COR-L47 (cell line): ENCODE results near the gene FRK.

Source experiments
- DNase-seq: peaks from one replicate; lab custom pipeline; 2025; lab: John Stamatoyannopoulos, UW

FRK gene

GRCh38 chr6:116033687-116034303 lies 26.9 kb downstream of the FRK start:
- no peak for DNase-seq

DNA sequence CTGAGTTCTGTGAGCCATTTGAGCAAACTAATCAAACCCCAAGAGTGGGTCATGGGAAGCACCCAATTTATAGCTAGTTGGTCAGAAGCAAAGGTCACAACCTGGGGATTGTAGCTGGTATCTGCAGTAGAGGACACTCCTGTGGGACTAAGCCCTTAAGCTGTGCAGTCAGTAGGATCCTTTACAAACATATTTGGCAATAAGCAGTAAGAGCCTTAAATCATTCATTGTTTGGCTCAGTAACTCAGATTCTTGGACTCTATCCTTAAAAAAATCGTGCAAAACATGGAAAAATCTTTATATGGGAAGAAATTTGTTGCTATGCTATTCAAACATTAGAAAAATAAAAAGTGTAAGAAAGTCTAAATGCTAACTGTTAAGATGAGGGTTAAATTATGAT lies 29.9 kb downstream of the FRK start:
- no peak for DNase-seq

DNA sequence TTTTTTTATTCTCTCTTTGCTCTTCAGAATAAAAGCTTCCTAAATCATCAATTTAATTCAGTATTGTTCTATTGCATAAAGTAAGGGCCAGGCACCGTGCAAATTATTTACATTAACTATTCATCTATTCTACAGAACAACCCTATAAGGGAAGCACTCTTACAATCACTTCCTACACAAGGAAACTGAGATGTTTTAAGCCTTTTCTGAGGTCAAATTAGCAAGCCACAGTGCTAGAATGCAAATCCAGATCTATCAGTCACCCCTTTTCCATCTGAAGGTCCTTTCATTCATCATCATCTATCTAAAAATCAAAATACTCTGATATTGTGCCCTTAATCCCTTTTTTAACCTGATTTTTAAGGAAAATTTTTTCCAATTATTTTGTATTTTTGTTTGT lies 31.2 kb downstream of the FRK start:
- DNase-seq = no peak

DNA sequence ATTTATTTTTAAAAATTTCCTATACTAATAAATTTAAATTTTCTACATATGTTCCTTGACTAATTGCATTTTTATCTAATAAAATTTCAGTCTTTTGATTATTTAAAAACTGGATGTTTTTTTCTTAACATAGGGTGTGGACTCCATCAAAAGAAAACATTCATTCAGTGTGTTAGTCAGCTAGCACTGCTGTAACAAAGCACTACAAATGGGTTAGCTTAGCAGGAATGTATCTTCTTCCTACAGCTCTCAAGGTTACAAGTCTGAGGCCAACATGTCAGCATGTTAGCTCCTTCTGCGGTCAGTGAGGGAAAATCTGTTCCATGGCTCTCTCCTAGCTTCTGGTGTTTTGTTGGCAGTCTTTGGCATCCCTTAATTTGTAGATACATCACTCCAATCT lies 32.5 kb downstream of the FRK start:
- no peak for DNase-seq

DNA sequence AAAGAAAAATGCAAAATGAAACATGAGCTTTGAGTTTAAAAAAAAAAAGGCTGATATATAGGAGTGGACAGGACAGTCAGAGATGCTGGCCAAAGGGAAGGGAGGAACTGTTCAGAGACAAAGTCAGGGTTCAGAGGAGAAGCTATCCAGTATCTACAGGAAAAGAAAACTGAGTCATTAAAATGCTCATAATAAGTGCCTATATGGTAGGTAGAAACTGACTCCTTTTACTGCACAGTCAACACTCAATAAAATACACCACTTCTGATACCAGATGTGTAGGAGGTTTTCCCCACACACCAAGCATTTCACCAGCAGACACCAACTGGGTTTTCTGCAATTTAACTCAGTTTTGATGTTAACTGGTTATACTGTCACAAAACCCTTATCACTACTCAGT lies 32.9 kb downstream of the FRK start:
- no peak for DNase-seq

DNA sequence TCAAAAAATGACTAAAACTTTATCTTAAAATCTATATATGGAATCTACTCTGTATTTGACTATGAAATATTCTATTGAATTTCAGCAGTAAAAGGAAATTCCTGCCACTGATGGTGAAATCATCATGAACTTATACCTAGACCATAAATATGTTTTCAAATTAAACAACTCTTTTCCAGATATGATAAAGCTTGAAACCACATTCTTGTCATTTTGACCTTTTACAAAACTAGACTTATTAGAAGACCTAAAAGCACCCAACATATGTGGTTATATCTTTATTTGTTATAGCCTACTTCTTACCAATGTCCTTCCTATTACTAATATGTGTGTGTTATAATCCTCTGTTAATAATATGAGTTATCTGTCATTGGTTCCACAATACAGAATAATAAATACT lies 35.3 kb downstream of the FRK start:
- DNase-seq = no peak

DNA sequence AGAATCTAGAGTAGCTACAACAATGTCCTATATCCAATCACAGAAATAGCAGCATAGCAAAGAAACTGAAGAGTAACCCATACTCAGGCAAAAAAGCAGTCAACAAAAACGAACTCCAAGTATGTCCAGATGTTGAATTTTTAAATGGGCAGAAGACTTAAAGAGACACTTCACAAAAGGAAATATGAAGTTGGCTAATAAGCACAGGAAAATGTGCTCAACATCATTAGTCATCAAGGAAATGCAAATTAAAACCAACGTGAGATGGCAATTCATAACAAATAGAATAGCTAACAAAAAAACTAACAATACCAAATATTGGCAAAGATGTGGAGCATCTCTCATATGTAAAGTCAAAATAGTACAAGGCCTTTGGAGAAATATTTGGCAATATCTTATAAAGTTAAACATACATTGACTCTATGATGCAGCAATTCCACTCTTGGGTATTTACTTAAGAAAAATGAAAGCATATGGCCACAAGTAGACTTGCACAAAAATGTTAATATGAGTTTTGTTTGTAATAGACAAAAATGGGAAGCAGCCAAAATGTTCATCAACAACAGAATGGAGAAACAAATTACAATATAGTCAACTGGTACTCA lies 37.7 kb downstream of the FRK start:
- DNase-seq = no peak

- DNase-seq = no peak
Measured at GRCh38 chr6:116020738-116021137, 40.0 kb downstream of the FRK start.

GRCh38 chr6:116019428-116019827 lies 41.3 kb downstream of the FRK start:
- DNase-seq = no peak

- DNase-seq = no peak
Measured at GRCh38 chr6:116018976-116019375, 41.7 kb downstream of the FRK start.

DNA sequence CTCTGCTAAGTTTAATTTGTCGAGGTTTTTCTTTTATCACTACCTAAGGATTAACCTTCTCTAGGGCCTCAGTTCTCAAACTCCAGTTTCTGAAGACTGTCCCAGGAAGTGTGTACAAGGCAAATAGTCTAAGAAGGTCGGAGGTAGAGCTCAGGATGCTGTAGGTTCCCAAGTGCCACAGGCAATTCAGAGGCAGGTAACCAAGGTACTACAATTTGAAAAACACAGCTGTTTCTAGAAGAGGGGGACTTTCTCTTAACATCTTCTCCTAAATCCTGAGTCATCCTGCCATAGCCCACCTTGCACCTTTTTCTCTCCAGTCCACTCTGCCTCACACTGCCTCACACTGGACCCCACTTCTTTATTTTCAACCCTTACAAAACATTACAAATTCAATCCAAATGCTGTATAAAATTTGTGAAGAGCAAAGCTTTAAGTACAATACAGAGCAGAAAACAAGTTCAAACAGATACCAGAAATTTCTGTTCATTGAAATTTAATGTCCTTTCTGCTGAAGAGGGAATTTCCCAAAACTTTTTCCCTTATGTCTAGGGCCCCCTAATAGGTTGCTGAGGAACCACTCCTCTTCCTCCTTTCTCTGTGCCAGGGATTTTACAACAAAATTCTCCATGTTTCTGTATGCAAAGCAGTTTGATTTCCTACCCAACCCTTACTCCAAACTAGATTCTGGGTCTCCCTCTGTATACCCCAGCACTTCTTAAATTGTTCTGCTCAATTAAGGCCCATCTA lies 43.0 kb downstream of the FRK start:
- DNase-seq = no peak

- DNase-seq = peak; percentile 78
Measured at GRCh38 chr6:116016846-116017545, 43.7 kb downstream of the FRK start.

GRCh38 chr6:116015983-116016382 lies 44.7 kb downstream of the FRK start:
- no peak for DNase-seq

GRCh38 chr6:116015561-116015960 lies 45.1 kb downstream of the FRK start:
- no peak for DNase-seq

GRCh38 chr6:116012951-116013350 lies 47.7 kb downstream of the FRK start:
- no peak for DNase-seq

DNA sequence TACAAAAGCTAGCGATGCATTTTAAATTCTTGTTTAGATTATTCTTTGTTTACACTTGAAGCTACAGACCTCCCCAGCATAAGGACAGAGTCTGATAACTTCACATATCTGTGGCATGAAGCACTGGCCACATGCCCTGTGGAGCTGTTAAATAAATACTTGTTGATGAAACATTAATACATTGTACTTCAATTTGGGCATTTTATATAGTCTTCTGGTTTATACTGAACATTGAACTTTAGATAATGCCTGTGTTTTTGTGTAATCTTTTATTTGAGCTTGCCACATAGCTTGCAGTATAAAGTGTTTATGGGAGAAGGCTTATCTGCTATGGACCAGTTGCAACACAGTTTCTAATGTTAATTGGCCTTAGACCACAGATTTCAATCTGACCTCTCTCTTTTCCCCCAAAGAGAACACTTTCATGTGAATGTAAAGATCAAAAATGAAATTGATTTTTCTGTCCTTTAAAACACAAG lies 48.2 kb downstream of the FRK start:
- no peak for DNase-seq

GRCh38 chr6:116011520-116011919 lies 49.2 kb downstream of the FRK start:
- DNase-seq = peak; percentile 35

- peak; percentile 31 for DNase-seq
Measured at GRCh38 chr6:116010790-116011401, 49.8 kb downstream of the FRK start.

GRCh38 chr6:116010386-116010785 lies 50.3 kb downstream of the FRK start:
- DNase-seq = no peak

DNA sequence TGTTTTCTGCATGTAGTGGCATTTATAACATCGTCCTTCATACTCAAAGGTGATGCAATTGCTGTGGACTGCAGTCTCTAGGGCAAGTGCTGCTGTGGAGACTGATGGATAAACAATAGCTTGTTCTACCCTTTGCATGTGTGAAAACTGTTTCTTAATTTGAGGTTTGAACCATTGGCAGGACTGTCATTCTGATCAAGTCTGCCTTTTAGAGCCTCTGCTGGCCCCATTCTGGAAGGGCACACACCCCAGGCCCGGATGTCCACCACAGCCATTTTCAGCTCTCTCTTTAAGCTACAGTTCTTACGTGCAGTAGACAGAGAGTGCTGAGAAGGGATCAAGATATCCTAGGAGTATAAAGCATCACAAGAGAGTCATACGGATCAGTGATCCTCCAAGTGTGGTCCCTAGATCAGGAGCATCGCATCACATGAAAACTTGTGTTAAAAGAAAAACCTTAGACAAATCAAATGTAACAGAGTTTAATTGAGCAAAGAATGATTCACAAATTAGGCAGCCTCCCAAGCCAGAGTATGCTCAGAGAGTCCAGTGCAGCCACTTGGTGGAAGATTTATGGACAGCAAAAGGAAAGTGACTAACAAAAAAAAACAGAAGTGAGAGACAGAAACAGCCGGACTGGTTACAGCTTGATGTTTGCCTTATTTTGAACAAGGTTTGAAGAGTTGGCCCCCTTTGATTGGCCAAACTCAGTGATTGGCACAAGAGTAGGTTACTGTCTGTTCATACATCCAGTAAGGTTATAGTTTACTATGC lies 52.0 kb downstream of the FRK start:
- DNase-seq = no peak
